ENCODE data around the gene CEP192. TPM values are rescaled to one million over a fixed set of nuclear protein-coding genes. Genes with fewer than 3 reads are reported as not detected.

CEP192 gene
- total and polyA plus RNA-seq, 9 donors, result 18.0 to 48.6 (median 33.7) TPM

DNA sequence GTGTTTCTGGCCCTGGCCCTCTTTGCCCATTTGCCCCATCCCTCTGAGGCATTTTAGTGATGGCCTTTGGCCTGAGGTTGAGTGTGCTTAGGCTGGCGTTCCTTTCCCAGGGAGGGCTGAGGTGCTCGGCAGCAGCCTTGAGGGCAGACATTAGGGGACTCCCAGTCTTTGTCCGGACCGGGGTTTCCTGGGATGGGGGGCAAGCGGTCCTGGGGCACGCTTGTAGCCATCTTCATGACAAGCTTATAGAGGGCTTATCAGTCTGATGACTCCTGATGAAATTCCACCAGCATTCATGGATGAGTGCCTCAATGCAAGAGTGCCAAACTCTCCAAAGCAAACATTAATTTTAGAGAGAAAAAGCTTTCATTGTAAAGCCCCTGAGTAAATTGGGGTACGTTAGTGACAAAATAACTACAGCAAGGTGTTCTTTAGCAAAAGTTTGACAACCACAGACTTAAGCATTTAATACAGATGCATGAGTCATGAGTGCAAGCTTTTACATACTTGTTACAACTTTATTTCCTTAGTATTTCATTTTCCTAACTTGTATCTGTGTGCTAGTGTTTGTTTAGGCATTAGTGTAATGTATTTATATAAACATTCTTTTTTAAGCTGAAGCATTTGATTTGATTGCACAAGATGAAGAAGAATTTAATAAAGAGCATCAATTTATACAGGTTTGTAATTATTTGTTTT, 45.6 kb downstream of the CEP192 start:
- WGBS, 3 donors, result 83 to 92% (median 89%) methylated on average over 7 of the region's 7 CpGs
- no peak overlapping the region for H3K27ac ChIP-seq
- no peaks in the 10 kb centered on the region for H3K9me3 ChIP-seq
- H3K27me3 ChIP-seq, result no peaks in the 10 kb centered on the region
- no peak for TF ChIP-seq EP300 (IDR thresholded peaks at IDR 0.05)
- TF ChIP-seq POLR2A (IDR thresholded peaks at IDR 0.05), result no peak
- TF ChIP-seq, protein P1, sequence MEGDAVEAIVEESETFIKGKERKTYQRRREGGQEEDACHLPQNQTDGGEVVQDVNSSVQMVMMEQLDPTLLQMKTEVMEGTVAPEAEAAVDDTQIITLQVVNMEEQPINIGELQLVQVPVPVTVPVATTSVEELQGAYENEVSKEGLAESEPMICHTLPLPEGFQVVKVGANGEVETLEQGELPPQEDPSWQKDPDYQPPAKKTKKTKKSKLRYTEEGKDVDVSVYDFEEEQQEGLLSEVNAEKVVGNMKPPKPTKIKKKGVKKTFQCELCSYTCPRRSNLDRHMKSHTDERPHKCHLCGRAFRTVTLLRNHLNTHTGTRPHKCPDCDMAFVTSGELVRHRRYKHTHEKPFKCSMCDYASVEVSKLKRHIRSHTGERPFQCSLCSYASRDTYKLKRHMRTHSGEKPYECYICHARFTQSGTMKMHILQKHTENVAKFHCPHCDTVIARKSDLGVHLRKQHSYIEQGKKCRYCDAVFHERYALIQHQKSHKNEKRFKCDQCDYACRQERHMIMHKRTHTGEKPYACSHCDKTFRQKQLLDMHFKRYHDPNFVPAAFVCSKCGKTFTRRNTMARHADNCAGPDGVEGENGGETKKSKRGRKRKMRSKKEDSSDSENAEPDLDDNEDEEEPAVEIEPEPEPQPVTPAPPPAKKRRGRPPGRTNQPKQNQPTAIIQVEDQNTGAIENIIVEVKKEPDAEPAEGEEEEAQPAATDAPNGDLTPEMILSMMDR (IDR thresholded peaks at IDR 0.05), result no peak
- no peak for DNase-seq
- H3K4me1 ChIP-seq (ENCODE audit: insufficient read depth), result no peaks in the 10 kb centered on the region
- intact Hi-C loops (cut with DNase I), result no loop called here
- no peak overlapping the region for H3K4me3 ChIP-seq
- H3K36me3 ChIP-seq, result no peaks in the 10 kb centered on the region

DNA sequence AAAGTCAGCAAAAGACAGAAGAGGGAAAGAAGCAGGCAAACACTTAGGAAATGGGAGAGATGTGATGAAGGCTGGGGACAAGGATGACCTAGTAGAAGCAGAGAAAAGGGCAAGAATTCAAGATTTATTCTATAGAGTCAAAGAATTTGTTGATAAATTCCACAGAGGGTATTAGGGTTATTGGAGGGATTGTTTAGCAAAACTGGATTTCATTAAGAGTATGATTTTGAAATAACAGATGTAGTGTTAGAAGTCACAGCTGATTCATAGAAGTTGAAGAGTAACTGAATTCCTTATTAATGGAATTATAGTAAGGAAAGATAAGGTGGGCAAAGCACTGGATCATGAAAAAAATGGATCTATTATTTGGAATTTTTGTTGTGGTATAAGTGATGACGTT, 48.6 kb downstream of the CEP192 start:
- H3K27me3 ChIP-seq, result no peaks in the 10 kb centered on the region
- H3K4me1 ChIP-seq (ENCODE audit: insufficient read depth), result no peaks in the 10 kb centered on the region
- H3K4me3 ChIP-seq, result no peak overlapping the region
- DNase-seq, result no peak
- no peaks in the 10 kb centered on the region for H3K9me3 ChIP-seq
- intact Hi-C loops (cut with DNase I), result no loop called here
- H3K36me3 ChIP-seq, result no peaks in the 10 kb centered on the region
- no peak for TF ChIP-seq POLR2A (IDR thresholded peaks at IDR 0.05)
- TF ChIP-seq, protein P1 (IDR thresholded peaks at IDR 0.05), result no peak
- no peak for TF ChIP-seq EP300 (IDR thresholded peaks at IDR 0.05)
- WGBS, 3 donors, result 84 to 87% (median 86%) methylated on average over 1 of the region's 1 CpG
- H3K27ac ChIP-seq, result no peak overlapping the region

DNA sequence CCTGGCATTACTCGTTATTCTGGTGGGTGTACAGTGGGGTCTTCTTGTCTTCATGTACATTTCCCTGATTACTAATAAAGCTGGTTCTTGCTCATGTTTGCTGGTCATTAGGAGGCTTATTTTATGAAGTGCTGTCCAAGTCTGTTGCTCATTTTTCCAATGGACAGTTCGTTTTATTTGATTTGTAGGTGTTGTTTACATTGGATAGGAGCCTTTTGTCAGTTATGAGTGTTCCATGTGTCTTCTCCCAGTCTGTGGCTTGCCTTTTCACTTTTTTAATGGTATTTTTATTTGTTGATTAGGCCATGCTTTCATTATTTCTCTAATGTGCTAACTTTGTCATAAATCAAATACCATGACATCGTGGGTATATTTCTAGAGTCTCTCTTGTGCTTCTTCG, 51.9 kb downstream of the CEP192 start:
- TF ChIP-seq, protein P1 (IDR thresholded peaks at IDR 0.05), result no peak
- TF ChIP-seq POLR2A (IDR thresholded peaks at IDR 0.05) (no peak), EP300 (IDR thresholded peaks at IDR 0.05) (no peak)
- no peak for DNase-seq
- no peaks in the 10 kb centered on the region for H3K9me3 ChIP-seq
- no peak overlapping the region for H3K4me3 ChIP-seq
- H3K36me3 ChIP-seq, result no peaks in the 10 kb centered on the region
- no peaks in the 10 kb centered on the region for H3K27me3 ChIP-seq
- H3K4me1 ChIP-seq (ENCODE audit: insufficient read depth), result no peaks in the 10 kb centered on the region
- no peak overlapping the region for H3K27ac ChIP-seq
- intact Hi-C loops (cut with DNase I), result no loop called here
- WGBS, 3 donors, result 78 to 85% (median 81%) methylated on average over 4 of the region's 4 CpGs

DNA sequence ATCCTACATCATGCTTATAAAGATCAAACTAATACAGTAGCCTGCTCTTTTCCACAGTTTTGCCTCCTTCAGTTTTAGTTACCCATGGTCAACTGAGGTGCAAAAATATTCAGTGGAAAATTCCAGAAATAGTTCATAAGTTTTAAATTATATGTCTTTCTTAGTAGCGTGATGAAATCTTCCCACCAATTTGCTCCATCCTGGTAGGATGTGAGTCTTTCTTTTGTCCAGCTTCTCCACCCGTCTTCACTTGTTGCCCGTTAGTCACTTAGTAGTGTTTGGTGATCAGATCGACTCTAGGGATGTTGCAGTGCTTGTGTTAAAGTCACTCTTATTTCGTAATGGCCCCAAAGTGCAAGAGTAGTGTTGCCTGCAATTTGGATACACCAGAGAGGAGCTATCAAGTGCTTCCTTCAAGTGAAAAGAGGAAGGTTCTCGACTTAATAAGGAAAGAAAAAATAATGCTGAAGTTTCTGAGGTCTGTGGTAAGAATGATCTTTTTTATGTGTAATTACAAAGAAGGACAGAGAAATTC, 57.0 kb downstream of the CEP192 start:
- intact Hi-C loops (cut with DNase I), result no loop called here
- Histone ChIP-seq H3K9me3 (no peaks in the 10 kb centered on the region), H3K27ac (no peak overlapping the region), H3K4me1 (ENCODE audit: insufficient read depth) (no peaks in the 10 kb centered on the region), H3K36me3 (no peaks in the 10 kb centered on the region), H3K4me3 (no peak overlapping the region), H3K27me3 (no peaks in the 10 kb centered on the region)
- DNase-seq, result no peak
- no peak for TF ChIP-seq POLR2A (IDR thresholded peaks at IDR 0.05)
- TF ChIP-seq, protein P1 (IDR thresholded peaks at IDR 0.05), result no peak
- TF ChIP-seq EP300 (IDR thresholded peaks at IDR 0.05), result no peak
- 95 to 97% (median 96%) methylated on average over 6 of the region's 6 CpGs for WGBS, 3 donors
